Naive thymus-derived CD4-positive, alpha-beta T cell (primary cell): ENCODE measurements around the gene CD58. TPM values are rescaled to one million over a fixed set of nuclear protein-coding genes. Genes with fewer than 3 reads are reported as not detected.
"Not testable (repeated sequence)": the region's sequence is repeated elsewhere in the genome, so short reads cannot be mapped to it uniquely, and the experiment has no call there.

ENCODE experiments used
- ATAC-seq: fragments of 150-1000 bp; cut with Tn5 transposase; 2 replicates; pipeline ENCODE4 v1.10.0; 2021; ENCODE audit warnings: mild to moderate bottlenecking, moderate library complexity
- CTCF ChIA-PET: fragments of 350-600 bp; sonication (Branson Sonifier 250); formaldehyde crosslinking; loops from one replicate; lab custom pipeline; 2021; ENCODE audit warnings: antibody characterized with exemption; lab: Charles Lee
- POLR2A ChIA-PET: fragments of 350-600 bp; sonication (Branson Sonifier 250); formaldehyde crosslinking; loops from one replicate; lab custom pipeline; 2021; ENCODE audit warnings: antibody characterized with exemption, inconsistent platforms; lab: Charles Lee
- DNase-seq, 9 donors: peaks; one replicate each; pipeline versions ENCODE4 v3.0.0 to v3.0.0-alpha.2; 2020 to 2022; ENCODE audit warnings: mixed read lengths in 1 of 9
- H3K27ac ChIP-seq: one replicate; pipeline ENCODE4 v1.7.0; 2013; ENCODE audit warnings: mild to moderate bottlenecking, low read depth, low read length, moderate library complexity
- H3K27me3 ChIP-seq, 2 donors: one replicate each; pipeline ENCODE4 v1.7.0; 2013; ENCODE audit warnings: low read length in 2 of 2, mild to moderate bottlenecking in 2 of 2, moderate library complexity in 2 of 2; ENCODE audit not compliant: control insufficient read depth in 2 of 2, insufficient read depth in 2 of 2
- H3K36me3 ChIP-seq, 3 experiments: 1 replicate in 2 of 3; 2 replicates in 1 of 3; pipeline ENCODE4 v1.7.0; 2013; ENCODE audit warnings: low read length in 3 of 3, mild to moderate bottlenecking in 3 of 3, moderate library complexity in 1 of 3; ENCODE audit not compliant: insufficient read depth in 3 of 3, control insufficient read depth in 2 of 3
- H3K4me1 ChIP-seq, 2 donors: one replicate each; pipeline ENCODE4 v1.7.0; 2013; ENCODE audit warnings: low read length in 2 of 2, mild to moderate bottlenecking in 2 of 2, moderate library complexity in 1 of 2; ENCODE audit not compliant: control insufficient read depth in 2 of 2, insufficient read depth in 2 of 2
- H3K4me3 ChIP-seq: 2 replicates; pipeline ENCODE4 v1.7.0; 2013; ENCODE audit warnings: mild to moderate bottlenecking, low read length
- H3K9me3 ChIP-seq, 3 experiments: 1 replicate in 2 of 3; 2 replicates in 1 of 3; pipeline ENCODE4 v1.7.0; 2013; ENCODE audit warnings: low read length in 3 of 3; ENCODE audit not compliant: control insufficient read depth in 2 of 3
- H3K27ac Mint-ChIP-seq, 9 donors: one replicate each; pipeline ENCODE4 v1.8.0; 2020 to 2022; ENCODE audit warnings: mixed read lengths in 9 of 9, mild to moderate bottlenecking in 8 of 9, moderate library complexity in 5 of 9, inconsistent platforms in 2 of 9
- H3K27me3 Mint-ChIP-seq, 5 donors: one replicate each; pipeline ENCODE4 v1.8.0; 2021 to 2022; ENCODE audit warnings: mixed read lengths in 5 of 5, mild to moderate bottlenecking in 1 of 5
- H3K36me3 Mint-ChIP-seq, 5 donors: one replicate each; pipeline ENCODE4 v1.8.0; 2020 to 2022; ENCODE audit warnings: mixed read lengths in 5 of 5, mild to moderate bottlenecking in 3 of 5, inconsistent platforms in 1 of 5
- H3K4me1 Mint-ChIP-seq, 7 donors: one replicate each; pipeline ENCODE4 v1.8.0; 2020 to 2022; ENCODE audit warnings: mixed read lengths in 7 of 7, mild to moderate bottlenecking in 3 of 7, inconsistent platforms in 1 of 7
- H3K4me3 Mint-ChIP-seq, 10 donors: one replicate each; pipeline ENCODE4 v1.8.0; 2020 to 2022; ENCODE audit warnings: mild to moderate bottlenecking in 10 of 10, mixed read lengths in 10 of 10, moderate library complexity in 6 of 10, inconsistent platforms in 2 of 10
- H3K9me3 Mint-ChIP-seq, 11 donors: one replicate each; pipeline ENCODE4 v1.8.0; 2020 to 2022; ENCODE audit warnings: mixed read lengths in 11 of 11, mild to moderate bottlenecking in 4 of 11, inconsistent platforms in 1 of 11, moderate library complexity in 1 of 11
- intact Hi-C, 2 donors: fragments of 100-400 bp; cut with micrococcal nuclease; formaldehyde crosslinking; loops; one replicate each; pipeline ENCODE4 v1.15.1; 2023
- polyA plus RNA-seq, 2 donors: library from polyadenylated mRNA; unstranded; fragments of 300-500 nt; fragmentation: Illumina TruSeq; gene quantifications; one replicate each; pipeline ENCODE4 v1.2.3, GENCODE V29; 2021
- total RNA-seq, 6 experiments: library from RNA in 5 of 6; stranded (reverse) in 5 of 6; gene quantifications; 1 replicate in 5 of 6; 2 replicates in 1 of 6; pipeline ENCODE4 v1.2.3 and lab custom pipeline; 2021 to 2026

Gene CD58
- total and polyA plus RNA-seq, 7 experiments from 2014 or later: 1.3 to 35.0 (median 4.0) TPM

DNA sequence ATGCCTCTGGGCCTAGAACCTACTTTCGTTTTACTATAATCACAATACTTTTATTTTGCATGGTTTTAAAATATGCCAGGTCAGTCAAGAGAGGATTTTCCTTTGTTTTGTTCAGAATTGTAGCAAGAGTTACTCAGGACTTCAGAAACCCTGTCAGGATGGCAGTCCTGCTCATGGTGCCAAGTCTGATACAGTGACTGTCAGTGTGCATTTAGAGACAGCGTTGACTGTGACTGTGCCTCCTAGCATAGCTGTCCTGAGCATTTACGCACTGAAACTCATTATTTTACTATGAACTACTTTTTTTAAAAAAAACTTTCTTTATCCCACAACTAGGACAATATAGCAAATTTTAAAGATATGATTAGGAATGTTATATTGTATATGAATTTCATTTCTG lies 23.2 kb upstream of the CD58 start:
- H3K4me3 Mint-ChIP-seq, H3K9me3 Mint-ChIP-seq, H3K4me1 ChIP-seq, ATAC-seq, H3K27ac Mint-ChIP-seq, H3K36me3 ChIP-seq, DNase-seq, H3K27ac ChIP-seq, H3K27me3 ChIP-seq, H3K9me3 ChIP-seq, intact Hi-C loops, POLR2A ChIA-PET, H3K36me3 Mint-ChIP-seq, CTCF ChIA-PET, H3K4me3 ChIP-seq: not testable (repeated sequence)
- Mint-ChIP-seq H3K27me3 (peaks cover 0 to 14% (median 7%) of the 10 kb centered on the region in 5 donors), H3K4me1 (peaks cover 7 to 10% (median 9%) of the 10 kb centered on the region in 7 donors)

DNA sequence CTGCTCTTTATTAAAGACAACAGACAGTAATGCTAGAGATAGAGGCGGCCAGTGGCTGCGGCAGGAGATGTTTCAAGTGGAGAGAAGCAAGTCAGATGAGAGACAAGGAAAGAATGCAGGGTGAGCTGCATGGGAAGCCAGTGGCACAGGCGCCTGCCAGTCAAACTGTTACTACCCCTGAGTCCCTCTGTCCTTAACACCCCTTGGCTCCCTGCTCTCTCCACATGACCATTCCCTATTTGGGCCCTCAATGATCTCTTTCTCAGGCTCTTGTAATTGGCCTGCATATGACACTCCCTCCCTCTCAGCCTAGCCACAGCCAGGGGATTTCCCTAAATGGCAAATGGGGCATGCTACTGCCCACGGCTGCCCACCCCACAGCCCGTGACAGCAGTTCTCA lies 22.6 kb upstream of the CD58 start:
- H3K9me3 ChIP-seq, H3K27me3 ChIP-seq, DNase-seq, CTCF ChIA-PET, ATAC-seq, H3K27ac ChIP-seq, H3K4me1 ChIP-seq, H3K4me3 Mint-ChIP-seq, H3K9me3 Mint-ChIP-seq, H3K4me3 ChIP-seq, intact Hi-C loops, POLR2A ChIA-PET, H3K36me3 Mint-ChIP-seq, H3K36me3 ChIP-seq: not testable (repeated sequence)
- peak overlapping the region in 1 of 9 donors; percentile 49 for H3K27ac Mint-ChIP-seq
- peaks cover 0 to 14% (median 7%) of the 10 kb centered on the region in 5 donors for H3K27me3 Mint-ChIP-seq
- H3K4me1 Mint-ChIP-seq: peaks cover 7 to 10% (median 9%) of the 10 kb centered on the region in 7 donors

DNA sequence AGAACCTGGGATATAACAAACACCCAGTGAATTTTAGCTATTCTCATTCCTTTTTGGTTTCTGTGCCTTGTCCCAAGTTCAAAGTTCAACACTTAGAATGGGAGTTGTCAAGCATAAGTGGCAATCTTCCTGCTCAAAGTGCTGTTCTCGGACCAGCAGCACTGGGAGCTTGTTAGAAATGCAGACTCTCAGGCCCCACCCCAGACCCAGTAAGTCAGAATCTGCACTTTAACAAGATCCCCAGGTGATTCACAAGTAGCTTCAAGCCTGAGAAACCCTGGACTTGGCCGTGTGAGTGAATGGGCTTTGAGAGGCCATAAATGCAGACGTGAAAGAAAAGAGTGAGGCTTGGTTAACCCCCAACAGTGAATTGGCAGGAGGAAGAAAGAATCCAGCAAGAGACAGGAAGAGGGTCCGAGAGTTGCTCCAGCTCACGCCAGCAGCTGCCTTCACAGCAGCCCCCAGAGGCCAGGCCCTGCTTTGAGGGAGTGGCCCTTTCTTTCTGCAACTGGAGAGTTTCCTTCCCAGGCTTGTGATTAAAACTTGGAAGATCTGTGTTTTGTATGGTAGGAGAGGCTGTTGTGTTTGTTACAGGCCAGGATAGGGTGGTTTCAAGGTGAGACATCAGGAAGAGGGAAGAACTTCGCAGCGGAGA lies 21.3 kb upstream of the CD58 start:
- H3K4me3 Mint-ChIP-seq, H3K4me1 ChIP-seq, H3K27me3 Mint-ChIP-seq, H3K36me3 Mint-ChIP-seq, H3K9me3 ChIP-seq, H3K36me3 ChIP-seq, POLR2A ChIA-PET, intact Hi-C loops, DNase-seq, H3K27me3 ChIP-seq, H3K4me3 ChIP-seq, H3K27ac Mint-ChIP-seq, ATAC-seq, H3K27ac ChIP-seq, H3K9me3 Mint-ChIP-seq: not testable (repeated sequence)
- CTCF ChIA-PET: interaction anchor here (0.6 to 1.0 kb wide), 2 partner anchors 107 to 1537 kb away, joined by 3 read pairs; no protein-coding TSS in a partner anchor
- H3K4me1 Mint-ChIP-seq: peaks cover 7 to 18% (median 10%) of the 10 kb centered on the region in 7 donors

DNA sequence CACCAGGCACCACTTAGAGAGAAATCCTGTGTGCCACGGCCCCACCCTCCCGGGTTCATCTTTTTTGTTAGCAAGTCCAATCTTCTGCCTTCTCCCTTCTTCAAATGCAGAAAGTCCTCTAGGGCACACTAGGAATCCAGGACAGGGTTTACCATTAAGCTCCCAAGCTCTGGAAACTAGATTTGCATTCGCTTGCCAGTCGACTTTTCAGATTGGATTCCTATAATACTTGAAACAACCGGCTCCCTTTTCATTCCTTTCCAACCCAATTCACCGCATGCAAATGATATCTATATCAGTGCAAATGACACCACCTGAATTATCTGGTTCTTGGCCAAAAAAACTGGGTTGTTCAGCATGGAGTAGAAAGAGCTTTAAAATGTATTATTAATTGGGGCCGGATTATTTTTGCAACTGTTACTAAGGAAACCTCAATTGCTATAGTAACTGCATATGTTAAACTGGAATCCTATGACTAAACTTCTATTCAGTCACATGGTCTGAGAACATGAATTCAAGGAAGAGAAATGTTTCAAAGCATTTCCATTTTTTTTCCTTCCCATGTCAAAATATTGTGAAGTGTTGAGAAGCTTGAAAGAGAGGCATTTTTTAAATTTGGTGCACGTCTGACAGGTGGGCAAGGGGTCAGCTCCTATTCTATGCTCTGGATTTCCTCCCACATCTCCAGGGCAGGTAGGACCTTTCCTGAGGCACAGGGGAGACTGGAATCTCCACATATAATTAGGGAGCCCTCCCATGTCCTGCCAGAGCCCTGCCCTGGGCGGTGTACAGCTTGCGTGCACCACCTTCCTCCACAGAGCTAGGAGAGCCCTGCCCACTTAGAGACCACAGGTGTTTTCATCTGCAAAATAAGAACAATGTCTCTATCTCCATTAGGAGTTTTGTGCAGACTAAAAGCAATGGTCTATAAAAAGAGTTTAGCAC lies 20.5 kb upstream of the CD58 start:
- H3K9me3 Mint-ChIP-seq, DNase-seq, H3K27ac ChIP-seq, CTCF ChIA-PET, H3K27me3 Mint-ChIP-seq, H3K4me3 Mint-ChIP-seq, H3K9me3 ChIP-seq, H3K27ac Mint-ChIP-seq, H3K36me3 Mint-ChIP-seq, intact Hi-C loops, H3K27me3 ChIP-seq, H3K36me3 ChIP-seq, POLR2A ChIA-PET, H3K4me1 ChIP-seq, ATAC-seq, H3K4me3 ChIP-seq: not testable (repeated sequence)
- H3K4me1 Mint-ChIP-seq: peaks cover 7 to 16% (median 9%) of the 10 kb centered on the region in 7 donors

DNA sequence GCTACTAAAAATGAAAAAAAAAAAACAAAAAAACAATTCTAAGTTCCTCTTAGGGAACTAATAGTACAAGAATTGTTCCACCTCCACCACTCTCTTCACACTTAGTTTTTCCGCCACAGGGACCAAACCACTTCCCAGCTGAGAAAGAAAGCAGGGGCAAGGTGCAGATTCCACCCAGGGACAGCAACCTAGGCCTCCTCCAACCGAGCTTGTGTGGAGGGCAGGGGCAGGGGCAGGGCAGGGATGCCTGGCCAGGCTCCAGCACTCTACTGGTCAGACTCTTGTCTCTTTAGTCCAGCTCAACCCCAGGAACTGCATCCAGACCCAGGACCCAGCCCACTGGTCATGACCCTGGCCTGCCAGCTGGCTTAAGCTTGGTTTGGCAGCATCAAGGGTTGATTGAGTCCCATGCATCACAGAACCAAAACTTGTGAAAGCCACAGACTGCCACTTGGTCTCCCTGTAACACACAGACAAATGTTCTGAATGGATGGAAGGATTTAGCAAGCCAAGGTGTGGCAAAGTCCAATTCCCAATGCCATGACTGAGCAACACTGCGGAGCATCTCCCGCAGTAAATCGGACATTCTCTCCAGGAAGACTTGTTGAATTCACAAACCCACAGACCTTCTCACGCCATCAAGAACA lies 19.7 kb upstream of the CD58 start:
- peaks cover 0 to 14% (median 1%) of the 10 kb centered on the region in 7 donors for H3K4me1 Mint-ChIP-seq
- H3K27ac Mint-ChIP-seq, H3K4me3 Mint-ChIP-seq, H3K9me3 Mint-ChIP-seq, H3K27ac ChIP-seq, POLR2A ChIA-PET, H3K4me1 ChIP-seq, H3K27me3 Mint-ChIP-seq, CTCF ChIA-PET, H3K36me3 ChIP-seq, H3K27me3 ChIP-seq, H3K9me3 ChIP-seq, intact Hi-C loops, H3K4me3 ChIP-seq, H3K36me3 Mint-ChIP-seq, DNase-seq: not testable (repeated sequence)
- peak; percentile 28 for ATAC-seq

DNA sequence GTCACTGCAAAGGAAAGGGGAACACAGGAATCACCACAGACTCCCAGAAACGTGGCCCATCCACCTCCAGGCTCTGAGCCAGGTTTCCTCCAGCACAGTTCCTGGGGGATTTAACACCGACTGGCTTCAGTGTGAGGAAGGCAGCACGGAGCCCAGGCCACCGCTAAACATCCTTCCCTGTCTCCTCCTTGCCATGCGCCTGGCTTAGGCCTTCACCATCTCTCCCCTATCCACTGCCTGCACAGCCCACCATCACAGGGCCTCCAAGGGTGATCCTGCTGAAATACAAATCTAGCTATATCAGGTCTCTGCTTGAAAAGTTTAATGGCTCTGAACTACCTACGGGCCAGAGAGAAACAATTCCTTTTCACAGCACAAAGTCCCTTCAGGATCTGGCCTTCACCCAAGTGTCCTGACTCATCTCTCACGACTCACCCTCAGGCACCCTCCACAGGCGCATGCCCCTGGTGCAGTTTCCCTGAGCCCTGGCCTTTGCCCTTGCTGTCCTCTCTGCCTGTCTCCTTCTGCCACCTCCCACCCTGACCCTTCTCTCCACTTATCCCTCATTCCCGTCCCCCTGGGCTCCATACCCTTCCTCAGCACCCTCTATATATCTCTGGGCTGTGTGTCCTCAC lies 18.4 kb upstream of the CD58 start:
- H3K36me3 ChIP-seq, H3K27me3 ChIP-seq, H3K9me3 Mint-ChIP-seq, H3K27me3 Mint-ChIP-seq, DNase-seq, intact Hi-C loops, H3K9me3 ChIP-seq, H3K4me3 ChIP-seq, H3K4me1 ChIP-seq, CTCF ChIA-PET, POLR2A ChIA-PET, H3K36me3 Mint-ChIP-seq, H3K27ac ChIP-seq, H3K4me3 Mint-ChIP-seq: not testable (repeated sequence)
- peak; percentile 48 for ATAC-seq
- Mint-ChIP-seq H3K27ac (peak overlapping the region in 1 of 9 donors; percentile 21), H3K4me1 (peaks cover 0 to 14% (median 0%) of the 10 kb centered on the region in 7 donors)
